ENCODE results near the gene ADAM17. TPM values are rescaled to one million over a fixed set of nuclear protein-coding genes. Genes with fewer than 3 reads are reported as not detected.

Gene ADAM17
- total RNA-seq, 2 experiments from 2014 or later = 50.5 to 83.3 TPM

GRCh38 chr2:9560628-9561027, 5.0 kb upstream of the ADAM17 start:
- POLR2A ChIA-PET = interaction anchor here (0.7 kb wide), 1 partner anchor 160 kb away, joined by 6 read pairs; no protein-coding TSS in a partner anchor
- Histone ChIP-seq H3K79me2 (ENCODE audit: insufficient read depth, low read depth, low read length) (peaks cover 15% of the 10 kb centered on the region; the same call in 1 of the 2 replicates), H3K27ac (ENCODE audit: low read depth, low read length, poor library complexity, severe bottlenecking) (no peak overlapping the region), H3K9me3 (ENCODE audit: low read length) (no peaks in the 10 kb centered on the region), H3K9me2 (ENCODE audit: insufficient read depth, low read length) (no peaks in the 10 kb centered on the region), H4K20me1 (ENCODE audit: insufficient read depth, low read length) (no peaks in the 10 kb centered on the region), H2AFZ (ENCODE audit: low read length) (no peak overlapping the region), H3K4me1 (ENCODE audit: insufficient read depth, low read length, poor library complexity, severe bottlenecking) (peaks cover 5% of the 10 kb centered on the region), H3K4me2 (ENCODE audit: low read length) (no peak overlapping the region), H3K4me3 (ENCODE audit: low read depth, low read length, poor library complexity, severe bottlenecking) (no peak overlapping the region), H3K36me3 (ENCODE audit: insufficient read depth, low read length) (peaks cover 21% of the 10 kb centered on the region)
- intact Hi-C loops (cut with micrococcal nuclease; ENCODE audit: unreplicated experiment) = no loop called here
- no peak for DNase-seq (ENCODE audit: low spot score)
- TF ChIP-seq EZH2phosphoT487 (IDR thresholded peaks at IDR 0.05; ENCODE audit: borderline replicate concordance, low read depth, low read length) (no peak), CTCF (conservative IDR thresholded peaks at IDR 0.05; ENCODE audit: low read length) (no peak)
- CTCF ChIA-PET (ENCODE audit: unreplicated experiment) = no interaction called here
- BruUV-seq (replicated peaks) = no TSS peak

GRCh38 chr2:9558948-9559381, 3.3 kb upstream of the ADAM17 start:
- no TSS peak for BruUV-seq (replicated peaks)
- Histone ChIP-seq H3K36me3 (ENCODE audit: insufficient read depth, low read length) (peaks cover 21% of the 10 kb centered on the region), H3K9me3 (ENCODE audit: low read length) (no peaks in the 10 kb centered on the region), H3K4me3 (ENCODE audit: low read depth, low read length, poor library complexity, severe bottlenecking) (no peak overlapping the region), H3K9me2 (ENCODE audit: insufficient read depth, low read length) (no peaks in the 10 kb centered on the region), H3K79me2 (ENCODE audit: insufficient read depth, low read depth, low read length) (peaks cover 30% of the 10 kb centered on the region), H4K20me1 (ENCODE audit: insufficient read depth, low read length) (peaks cover 7% of the 10 kb centered on the region; the same call in 1 of the 2 replicates), H3K27ac (ENCODE audit: low read depth, low read length, poor library complexity, severe bottlenecking) (no peak overlapping the region), H2AFZ (ENCODE audit: low read length) (no peak overlapping the region), H3K4me1 (ENCODE audit: insufficient read depth, low read length, poor library complexity, severe bottlenecking) (peaks cover 5% of the 10 kb centered on the region), H3K4me2 (ENCODE audit: low read length) (no peak overlapping the region)
- intact Hi-C loops (cut with micrococcal nuclease; ENCODE audit: unreplicated experiment) = loop anchor here (10.0 kb wide), 1 partner anchor 486 kb away; the partner anchor contains the start of gene KLF11
- DNase-seq (ENCODE audit: low spot score) = no peak
- CTCF ChIA-PET (ENCODE audit: unreplicated experiment) = interaction anchor here (0.6 kb wide), 1 partner anchor 10 kb away, joined by 3 read pairs; no protein-coding TSS in a partner anchor
- TF ChIP-seq EZH2phosphoT487 (IDR thresholded peaks at IDR 0.05; ENCODE audit: borderline replicate concordance, low read depth, low read length) = no peak
- TF ChIP-seq CTCF (conservative IDR thresholded peaks at IDR 0.05; ENCODE audit: low read length) = no peak
- POLR2A ChIA-PET = interaction anchor here (0.6 to 1.4 kb wide), 10 partner anchors 9 to 162 kb away, joined by 3 to 7 read pairs (median 3); no protein-coding TSS in a partner anchor

- no peaks in the 10 kb centered on the region for H3K9me2 ChIP-seq (ENCODE audit: insufficient read depth, low read length)
- peak overlapping the region; percentile 97 for H3K27ac ChIP-seq (ENCODE audit: low read depth, low read length, poor library complexity, severe bottlenecking)
- peak overlapping the region; percentile 89 for H3K4me3 ChIP-seq (ENCODE audit: low read depth, low read length, poor library complexity, severe bottlenecking)
- peak; percentile 61 for DNase-seq (ENCODE audit: low spot score)
- no TSS peak for BruUV-seq (replicated peaks)
- ChIA-PET CTCF (ENCODE audit: unreplicated experiment) (interaction anchor here (0.6 to 0.7 kb wide), 3 partner anchors 21 to 134 kb away, joined by 3 to 4 read pairs (median 3); no protein-coding TSS in a partner anchor), POLR2A (interaction anchor here (0.6 to 5.0 kb wide), 24 partner anchors 8 to 1948 kb away, joined by 3 to 50 read pairs (median 5); no protein-coding TSS in a partner anchor)
- H4K20me1 ChIP-seq (ENCODE audit: insufficient read depth, low read length) = peaks cover 15% of the 10 kb centered on the region; the same call in 1 of the 2 replicates
- intact Hi-C loops (cut with micrococcal nuclease; ENCODE audit: unreplicated experiment) = loop anchor here (10.0 kb wide), 1 partner anchor 489 kb away; the partner anchor contains the start of gene KLF11
- H3K9me3 ChIP-seq (ENCODE audit: low read length) = no peaks in the 10 kb centered on the region
- no peak overlapping the region; the same call in 1 of the 2 replicates for H2AFZ ChIP-seq (ENCODE audit: low read length)
- peaks cover 21% of the 10 kb centered on the region for H3K36me3 ChIP-seq (ENCODE audit: insufficient read depth, low read length)
- peaks cover 58% of the 10 kb centered on the region for H3K79me2 ChIP-seq (ENCODE audit: insufficient read depth, low read depth, low read length)
- TF ChIP-seq EZH2phosphoT487 (IDR thresholded peaks at IDR 0.05; ENCODE audit: borderline replicate concordance, low read depth, low read length) (no peak), CTCF (conservative IDR thresholded peaks at IDR 0.05; ENCODE audit: low read length) (no peak)
- H3K4me2 ChIP-seq (ENCODE audit: low read length) = peak overlapping the region; percentile 79
- peaks cover 23% of the 10 kb centered on the region for H3K4me1 ChIP-seq (ENCODE audit: insufficient read depth, low read length, poor library complexity, severe bottlenecking)
Measured at GRCh38 chr2:9556121-9556743, 602 bp upstream of the ADAM17 start.

Measured in OCI-LY7 (cell line).